ENCODE results near the gene PPP3R2. TPM values are rescaled to one million over a fixed set of nuclear protein-coding genes. Genes with fewer than 3 reads are reported as not detected.

Gene PPP3R2
- total RNA-seq, 3 donors from 2014 or later: not detected

GRCh38 chr9:101543098-101543735 is 51.6 kb downstream of the PPP3R2 start:
- Histone ChIP-seq H3K4me3 (no peak overlapping the region), H3K36me3 (ENCODE audit: low read depth) (peaks cover 8% of the 10 kb centered on the region), H3K9me3 (no peaks in the 10 kb centered on the region), H3K4me1 (ENCODE audit: low read depth) (no peaks in the 10 kb centered on the region)
- DNase-seq: no peak
- ATAC-seq: no peak
- no peak for TF ChIP-seq CTCF (IDR thresholded peaks at IDR 0.05)
- intact Hi-C loops (cut with DNase I, micrococcal nuclease): no loop called here

Other genes starting within 250 kb of the PPP3R2 start
- under 1 TPM in 1 of 3 donors, not detected in 2; 0.14 TPM for gene BAAT, start 210.0 kb downstream of the PPP3R2 start, total RNA-seq
- gene MRPL50, start 196.4 kb downstream of the PPP3R2 start, total RNA-seq: 10 to 100 TPM in 1 of 3 donors, 1 to 10 TPM in 2; 8.2 to 11.0 (median 8.4) TPM
- gene ZNF189, start 196.1 kb downstream of the PPP3R2 start, total RNA-seq: 10 to 100 TPM; 13.1 to 27.9 (median 17.7) TPM
- gene ALDOB, start 159.2 kb downstream of the PPP3R2 start, total RNA-seq: 10 to 100 TPM in 1 of 3 donors, 1 to 10 TPM in 2; 1.6 to 13.8 (median 3.0) TPM
- 10 to 100 TPM; 37.8 to 58.9 (median 41.7) TPM for gene RNF20, start 61.1 kb downstream of the PPP3R2 start, total RNA-seq
- 1 to 10 TPM in 2 of 3 donors, under 1 TPM in 1; 0.98 to 1.2 (median 1.0) TPM for gene GRIN3A, start 143.7 kb upstream of the PPP3R2 start, total RNA-seq

Data from mucosa of descending colon (tissue), 3 donors.